Measurements from ENCODE around the gene HAPSTR1.

Gene HAPSTR1

DNA sequence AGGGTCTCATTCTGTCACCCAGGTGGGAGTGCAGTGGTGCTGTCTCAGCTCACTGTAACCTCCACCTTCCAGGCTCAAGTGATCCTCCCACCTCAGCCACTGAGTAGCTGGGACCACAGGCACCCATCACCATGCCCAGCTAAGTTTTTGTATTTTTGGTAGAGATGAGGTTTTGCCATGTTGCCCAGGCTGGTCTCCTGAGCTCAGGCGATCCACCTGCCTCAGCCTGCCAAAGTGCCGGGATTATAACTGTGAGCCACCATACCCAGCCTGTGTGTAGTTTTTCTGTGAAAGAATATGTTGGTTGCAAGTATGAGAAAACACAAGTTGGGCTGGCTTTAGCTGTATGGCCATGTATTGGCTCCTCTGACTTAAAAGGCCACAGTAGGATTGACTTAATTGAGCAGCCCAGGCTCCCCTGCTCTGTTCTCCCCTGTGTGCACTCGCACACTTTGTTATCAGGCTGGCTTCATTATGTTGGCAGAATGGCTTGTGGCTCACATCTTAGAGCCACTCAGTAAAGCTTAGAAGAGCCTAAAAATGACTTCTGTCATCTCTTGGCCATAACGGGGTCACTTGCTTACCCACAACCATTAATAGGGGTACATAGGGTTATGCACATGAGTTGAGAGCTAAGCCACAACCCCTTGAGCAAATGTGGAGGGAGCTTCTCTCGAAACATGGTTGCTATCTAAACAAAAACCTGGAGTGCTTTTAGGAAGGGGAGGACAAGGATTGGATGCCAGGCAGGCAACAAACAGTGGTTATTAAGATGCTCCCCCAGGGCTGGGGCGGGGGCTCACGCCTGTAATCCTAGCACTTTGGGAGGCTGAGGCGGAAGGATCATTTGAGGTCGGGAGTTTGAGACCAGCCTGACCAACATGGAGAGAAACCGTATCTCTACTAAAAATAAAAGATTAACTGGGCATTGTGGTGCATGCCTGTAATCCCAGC, 6.1 kb downstream of the HAPSTR1 start:
- no peak for DNase-seq

DNA sequence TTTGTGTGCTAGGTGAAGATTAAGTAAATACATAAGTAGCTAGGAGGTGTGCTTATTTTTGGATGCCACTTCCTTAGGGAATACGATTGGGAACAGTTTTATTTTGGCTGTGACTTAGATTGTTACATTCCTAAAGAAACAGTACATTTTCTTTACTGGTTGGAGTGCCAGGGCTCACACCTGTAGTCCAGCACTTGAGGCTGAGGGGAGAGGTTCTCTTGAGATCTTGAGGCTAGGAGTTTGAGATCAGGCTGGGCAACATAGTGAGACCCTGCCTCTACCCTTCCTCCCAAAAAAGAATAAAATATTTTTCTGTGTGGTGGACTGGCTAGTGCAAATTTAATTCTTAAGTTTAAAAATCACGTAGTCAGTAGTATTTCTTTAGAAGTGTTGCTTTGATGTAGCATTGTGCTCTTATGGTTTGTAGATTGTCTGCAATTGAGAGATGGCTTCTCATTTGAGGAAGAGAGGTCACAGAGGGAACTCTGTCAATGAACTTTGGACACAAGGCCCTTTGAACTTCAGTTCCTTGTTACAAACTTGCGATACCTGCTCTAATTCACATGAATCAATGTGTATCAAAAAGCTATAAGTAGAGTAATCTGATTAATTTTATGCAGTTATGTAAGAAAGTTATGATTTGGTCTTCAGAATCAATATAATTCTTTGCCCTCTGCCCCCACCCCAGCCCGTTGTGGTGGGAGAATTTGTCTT, 7.1 kb downstream of the HAPSTR1 start:
- no peak for DNase-seq

DNA sequence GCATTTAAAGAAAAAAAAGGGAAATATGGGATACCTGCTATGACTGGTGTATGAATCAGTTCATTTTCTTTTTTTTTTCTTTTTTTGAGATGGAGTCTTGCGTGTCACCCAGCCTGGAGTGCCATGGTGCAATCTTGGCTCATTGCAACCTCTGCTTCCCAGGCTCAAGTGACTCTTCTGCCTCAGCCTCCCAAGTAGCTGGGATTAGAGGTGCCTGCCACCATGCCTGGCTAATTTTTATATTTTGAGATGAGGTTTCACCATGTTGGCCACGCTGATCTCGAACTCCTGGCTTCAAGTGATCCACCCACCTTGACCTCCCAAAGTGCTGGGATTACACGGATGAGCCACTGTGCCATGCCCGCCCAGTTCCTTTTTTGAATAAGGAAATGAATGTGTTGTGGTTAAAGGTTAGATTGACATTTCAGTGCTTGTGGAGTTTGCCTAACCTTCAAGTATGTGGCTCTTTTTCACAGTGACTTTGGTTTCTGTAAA, 7.7 kb downstream of the HAPSTR1 start:
- DNase-seq, result no peak

- no peak for DNase-seq
Measured at GRCh38 chr16:9102379-9102778, 10.9 kb downstream of the HAPSTR1 start.

GRCh38 chr16:9102943-9103342, 11.5 kb downstream of the HAPSTR1 start:
- no peak for DNase-seq

GRCh38 chr16:9103546-9103945, 12.1 kb downstream of the HAPSTR1 start:
- DNase-seq, result no peak

GRCh38 chr16:9105189-9105588, 13.7 kb downstream of the HAPSTR1 start:
- no peak for DNase-seq

DNA sequence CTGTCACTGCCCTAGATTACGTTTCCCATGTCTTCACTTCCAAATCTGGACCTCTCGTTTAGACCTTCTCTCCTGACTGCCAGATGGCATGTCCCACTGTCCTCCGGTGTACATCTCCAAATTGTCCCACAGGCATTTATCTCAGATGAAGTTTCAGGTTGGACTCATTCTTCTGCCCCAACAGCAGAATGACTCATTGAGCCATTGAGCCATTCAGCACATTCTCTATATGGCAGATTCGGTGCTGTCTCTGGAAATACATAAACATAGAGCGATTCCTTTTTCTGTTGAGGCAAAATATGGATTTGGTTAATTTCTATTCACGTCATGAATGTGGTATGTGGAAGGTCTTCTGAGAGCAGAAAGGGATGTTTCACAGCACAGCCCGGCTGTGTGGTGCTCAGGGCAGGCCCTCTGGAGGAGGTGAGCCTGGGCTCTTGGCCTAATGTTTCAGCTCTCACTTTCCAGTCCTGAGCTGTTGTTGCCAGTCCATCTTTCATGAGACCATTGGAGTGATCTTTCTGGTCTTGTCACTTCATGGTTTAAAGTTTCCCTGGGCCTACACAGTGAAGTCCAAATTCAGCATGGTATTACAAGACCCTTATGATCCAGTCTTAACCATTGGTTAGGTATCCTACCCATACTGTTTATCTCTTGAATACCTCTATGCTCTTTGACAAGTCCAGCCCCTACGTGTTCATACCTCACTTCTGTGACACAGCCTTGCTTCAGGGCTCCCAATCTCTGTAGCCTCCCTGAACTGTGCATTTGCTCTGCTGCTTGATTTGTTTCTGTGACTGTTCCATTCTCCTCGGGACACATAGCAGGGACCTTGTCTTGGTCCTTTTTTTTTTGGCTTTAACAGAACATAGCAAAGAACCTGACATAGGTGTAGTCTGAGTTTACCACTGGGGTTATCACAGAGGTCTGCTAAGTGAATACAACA, 15.9 kb downstream of the HAPSTR1 start:
- no peak for DNase-seq

DNA sequence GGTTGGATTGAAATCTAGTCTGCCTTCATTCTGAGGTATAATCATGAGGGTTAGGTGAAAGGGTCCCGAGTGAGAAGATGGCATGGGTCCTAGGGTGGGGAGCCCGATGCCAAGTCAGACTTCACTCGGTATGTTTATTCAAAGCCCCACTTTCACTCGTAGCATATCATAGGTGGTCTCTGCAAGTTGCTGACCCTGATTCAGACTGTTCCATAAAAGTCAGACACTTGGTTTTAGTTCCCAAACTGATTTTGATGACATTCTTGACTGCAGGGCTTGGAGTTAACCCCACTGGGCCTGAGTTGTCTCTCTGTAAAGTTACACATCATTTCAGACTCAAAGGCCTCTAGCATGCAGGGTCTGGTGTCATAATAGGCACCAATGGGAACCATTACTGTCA, 17.8 kb downstream of the HAPSTR1 start:
- DNase-seq, result no peak

- no peak for DNase-seq
Measured at GRCh38 chr16:9112166-9112843, 20.9 kb downstream of the HAPSTR1 start.

DNA sequence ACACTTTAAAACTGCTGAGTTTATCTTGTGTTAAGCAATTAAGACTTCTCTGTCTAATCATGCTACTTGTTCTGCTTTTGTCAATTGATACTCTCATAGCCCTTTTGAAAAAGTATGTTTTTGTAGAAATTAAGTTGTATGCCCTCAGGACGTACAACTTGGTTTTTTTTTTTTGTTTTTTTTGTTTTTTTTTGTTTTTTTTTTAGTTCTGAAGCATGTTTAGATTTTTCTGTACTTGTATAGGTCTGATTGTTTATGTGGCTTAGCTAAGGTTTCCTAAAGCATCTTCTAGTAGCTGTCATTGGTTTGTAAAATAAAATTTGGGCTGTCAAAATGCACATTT, 21.4 kb downstream of the HAPSTR1 start:
- no peak for DNase-seq

- no peak for DNase-seq
Measured at GRCh38 chr16:9113707-9114106, 22.3 kb downstream of the HAPSTR1 start.

DNA sequence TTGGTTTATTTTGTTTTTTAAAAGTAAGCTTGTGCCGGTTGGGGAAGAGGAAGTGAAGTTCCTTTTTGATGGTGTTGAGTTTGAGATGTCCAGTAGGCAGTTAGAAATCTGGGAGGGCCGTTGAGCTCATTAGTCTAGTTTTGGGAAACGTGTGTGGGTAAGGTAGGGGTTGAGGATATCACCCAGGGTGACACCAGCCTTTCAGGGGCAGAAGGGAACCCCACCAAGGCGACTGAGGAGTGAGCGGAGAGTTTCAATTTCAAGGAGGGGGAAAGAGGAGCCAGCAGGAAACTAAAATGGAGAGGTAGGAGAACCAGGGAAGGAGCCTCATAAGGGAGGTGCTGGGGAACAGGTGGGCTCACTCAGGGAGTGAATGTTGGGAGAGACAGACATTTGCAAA, 22.7 kb downstream of the HAPSTR1 start:
- no peak for DNase-seq

- DNase-seq, result no peak
Measured at GRCh38 chr16:9114842-9115241, 23.4 kb downstream of the HAPSTR1 start.

DNA sequence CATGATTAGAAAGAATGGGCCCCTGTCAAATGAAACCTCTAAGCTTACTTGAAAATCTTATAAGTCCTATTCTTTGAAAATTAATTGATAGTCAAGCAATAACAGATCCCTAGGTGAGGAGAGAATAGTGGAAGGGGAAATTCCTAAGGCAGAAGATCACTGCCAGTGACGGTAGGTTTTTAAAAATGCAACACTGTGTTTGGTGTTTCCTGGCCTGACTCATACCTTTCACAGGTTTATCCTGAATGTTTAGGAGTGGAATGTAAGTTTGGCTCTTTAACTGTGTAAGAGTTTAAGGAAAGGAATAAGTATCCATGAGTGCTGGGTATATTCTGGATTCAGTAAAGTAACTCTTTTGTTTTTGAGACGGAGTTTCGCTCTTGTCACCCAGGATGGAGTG, 23.8 kb downstream of the HAPSTR1 start:
- no peak for DNase-seq

- DNase-seq, result no peak
Measured at GRCh38 chr16:9116141-9116540, 24.7 kb downstream of the HAPSTR1 start.

GRCh38 chr16:9118170-9118569, 26.7 kb downstream of the HAPSTR1 start:
- no peak for DNase-seq

DNA sequence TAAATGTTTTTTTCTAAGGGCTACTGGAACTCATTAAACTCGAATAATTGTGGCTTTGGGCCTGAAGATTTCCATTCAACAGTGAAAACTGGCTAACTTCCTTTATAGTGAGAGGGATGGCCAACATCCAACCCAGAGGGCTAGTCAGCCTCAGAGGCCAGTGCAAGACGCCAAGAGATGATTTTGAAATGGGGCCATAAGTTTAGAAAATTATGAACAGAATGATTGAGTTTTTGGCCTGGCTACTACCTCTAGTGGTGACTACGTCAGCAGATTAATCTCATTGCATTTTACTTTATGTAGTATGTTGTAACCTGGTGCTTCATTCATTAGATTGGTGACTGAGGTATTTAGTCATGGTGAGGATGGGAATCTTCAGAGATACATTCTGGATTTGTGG, 28.4 kb downstream of the HAPSTR1 start:
- no peak for DNase-seq

DNA sequence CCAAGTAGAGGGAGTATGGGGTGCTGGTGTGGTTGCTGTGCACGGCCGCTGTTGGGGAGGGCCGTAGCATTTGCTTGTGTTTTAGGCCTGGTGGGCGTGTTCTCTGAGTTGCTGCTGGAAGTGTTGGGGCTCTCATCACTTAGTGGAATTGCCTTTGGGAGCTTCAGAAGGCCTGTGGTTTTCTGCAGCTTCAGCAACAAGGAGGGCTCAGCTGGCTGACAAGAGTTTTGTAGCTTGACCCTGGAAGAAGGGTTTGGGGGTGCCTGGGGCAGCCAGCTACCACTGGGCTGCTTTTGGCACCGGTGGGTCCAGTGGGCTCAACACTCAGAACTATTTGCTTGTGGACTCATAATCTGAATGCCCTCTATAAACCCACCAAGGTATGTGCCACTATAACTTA, 30.9 kb downstream of the HAPSTR1 start:
- no peak for DNase-seq

- DNase-seq, result no peak
Measured at GRCh38 chr16:9122969-9123368, 31.5 kb downstream of the HAPSTR1 start.

- no peak for DNase-seq
Measured at GRCh38 chr16:9123401-9123800, 32.0 kb downstream of the HAPSTR1 start.

- DNase-seq, result no peak
Measured at GRCh38 chr16:9123871-9124270, 32.4 kb downstream of the HAPSTR1 start.

All from NCI-H82 (cell line).